NCI-H1930 (cell line): ENCODE results near the gene KIF2C.
"Not testable (repeated sequence)": the region's sequence is repeated elsewhere in the genome, so short reads cannot be mapped to it uniquely, and the experiment has no call there.

ENCODE experiments used
- DNase-seq, 2 experiments: peaks; one replicate each; lab custom pipeline; 2025; lab: John Stamatoyannopoulos, UW

The KIF2C gene

GRCh38 chr1:44812822-44813543 is 73.3 kb downstream of the KIF2C start:
- no peak for DNase-seq

- DNase-seq: not testable (repeated sequence)
Measured at GRCh38 chr1:44815926-44816325, 76.3 kb downstream of the KIF2C start.

GRCh38 chr1:44817307-44817706 is 77.7 kb downstream of the KIF2C start:
- DNase-seq: no peak
